Activated CD4-positive, alpha-beta T cell treated with anti-CD3 and anti-CD28 coated beads for 1 hour (primary cell): ENCODE measurements around the gene HSPH1.
"Not testable (repeated sequence)": the region's sequence is repeated elsewhere in the genome, so short reads cannot be mapped to it uniquely, and the experiment has no call there.

ENCODE experiments used
- DNase-seq: peaks from one replicate; pipeline ENCODE4 v3.0.0-alpha.2; 2020

The HSPH1 gene

DNA sequence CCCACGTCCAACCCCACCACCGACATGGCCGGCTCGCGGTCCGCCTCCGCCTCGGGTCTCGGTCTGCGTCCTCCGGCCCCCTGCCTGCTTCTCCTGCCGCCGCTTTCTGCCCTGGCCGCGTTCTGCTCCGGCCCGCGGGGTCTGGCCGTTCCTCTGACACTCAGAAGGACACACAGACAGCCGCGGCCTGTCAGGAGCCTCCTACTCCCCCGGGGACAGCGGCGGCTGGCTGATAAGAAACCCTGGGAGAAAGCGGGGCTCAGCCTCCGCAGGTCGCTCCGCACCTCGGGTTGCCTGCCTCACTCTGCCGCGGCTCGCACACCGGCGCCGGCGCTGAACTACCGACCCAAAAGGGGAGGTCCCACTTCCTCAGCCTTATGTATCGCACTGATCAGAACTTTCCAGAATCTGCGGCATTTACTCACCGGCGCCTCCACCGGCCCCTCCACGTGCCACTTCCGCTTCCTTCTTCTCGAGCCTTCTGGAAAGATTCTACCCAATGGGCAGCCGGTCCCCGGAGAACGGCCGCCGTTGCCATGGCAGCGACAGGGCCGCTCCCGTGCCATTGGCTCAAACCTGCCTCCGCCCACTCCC, at the start of gene HSPH1:
HSPH1 (minus strand) TSS at position 348 of the 594 bp plus-strand sequence; CDS start at position 26, 322 bp downstream.
- peak; percentile 98 for DNase-seq

DNA sequence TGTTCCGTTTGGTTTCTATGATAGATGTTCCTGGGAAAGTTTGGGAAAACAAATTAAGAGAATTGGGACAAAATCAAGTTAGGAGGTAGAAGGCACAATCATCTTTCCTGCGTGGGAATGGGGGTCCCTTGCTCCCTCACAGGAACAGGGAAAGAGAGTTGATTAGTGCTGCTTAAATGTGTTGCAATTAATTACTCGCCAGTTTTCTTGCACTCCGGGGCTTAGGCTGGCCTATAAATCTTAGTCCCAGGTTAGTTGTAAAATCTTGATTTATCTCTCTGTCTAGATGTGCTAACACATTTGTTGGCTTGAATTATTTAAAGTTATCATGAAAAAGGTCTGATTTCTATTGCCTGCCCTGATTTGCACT, 48.1 kb upstream of the HSPH1 start:
- DNase-seq = no peak

DNA sequence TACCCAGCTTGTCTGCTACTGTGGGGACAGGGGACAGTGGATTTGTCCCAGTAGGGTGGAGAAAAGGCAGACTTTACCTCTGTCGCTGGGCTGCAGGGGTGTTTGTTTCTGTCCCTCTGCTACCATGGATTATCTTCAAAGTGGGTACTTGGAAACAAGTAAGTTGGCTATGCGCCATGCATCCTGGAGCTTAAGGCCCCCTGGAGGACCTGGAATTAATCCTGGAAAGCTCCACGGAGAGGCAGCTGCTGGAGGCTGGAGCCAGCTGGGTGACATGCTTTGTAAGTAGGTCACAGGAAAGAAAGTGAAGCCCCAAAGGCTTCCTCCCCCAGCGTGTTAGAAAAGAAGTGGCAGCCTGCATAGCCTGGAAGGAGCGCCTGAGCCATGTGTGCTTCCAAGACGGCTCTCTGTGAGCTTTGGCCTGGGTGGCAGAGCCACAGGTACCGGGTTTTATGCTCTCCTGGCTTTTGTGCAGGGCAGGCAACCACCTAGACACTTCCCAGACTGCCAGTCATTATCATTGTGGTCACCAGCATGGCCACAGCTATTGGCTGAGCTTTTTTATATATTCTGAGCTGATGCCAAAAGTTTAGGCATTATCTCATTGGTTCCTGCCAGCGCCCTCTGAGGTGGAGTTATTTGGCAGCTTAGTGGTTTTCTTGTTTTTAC, 47.6 kb upstream of the HSPH1 start:
- no peak for DNase-seq

DNA sequence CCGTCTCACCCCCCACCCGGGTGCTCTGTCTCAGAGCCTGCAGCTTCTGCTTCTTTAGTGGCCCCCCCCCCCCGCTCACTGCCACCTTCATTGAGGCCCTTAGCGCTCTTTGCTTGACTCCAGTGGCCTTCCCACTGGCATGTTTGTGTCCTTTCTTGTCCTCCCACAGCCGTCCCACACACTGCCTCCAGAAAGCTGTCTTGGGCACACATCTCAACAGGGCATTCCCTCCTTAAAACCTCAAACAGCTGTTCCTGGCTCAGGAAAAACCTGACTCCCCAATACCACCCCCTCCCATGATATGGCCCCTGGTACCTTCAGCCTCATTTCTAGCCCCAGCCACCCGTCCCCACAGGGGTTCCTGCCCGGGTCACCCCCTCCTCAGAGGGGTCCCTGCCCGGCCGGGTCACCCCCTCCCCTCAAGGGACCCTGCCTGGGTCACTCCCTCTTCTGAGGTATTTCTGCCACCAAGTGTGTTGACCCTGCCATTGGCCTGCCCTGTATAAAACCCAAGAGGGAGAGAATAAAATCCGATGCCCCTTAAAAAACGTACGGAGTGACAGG, 46.9 kb upstream of the HSPH1 start:
- no peak for DNase-seq

DNA sequence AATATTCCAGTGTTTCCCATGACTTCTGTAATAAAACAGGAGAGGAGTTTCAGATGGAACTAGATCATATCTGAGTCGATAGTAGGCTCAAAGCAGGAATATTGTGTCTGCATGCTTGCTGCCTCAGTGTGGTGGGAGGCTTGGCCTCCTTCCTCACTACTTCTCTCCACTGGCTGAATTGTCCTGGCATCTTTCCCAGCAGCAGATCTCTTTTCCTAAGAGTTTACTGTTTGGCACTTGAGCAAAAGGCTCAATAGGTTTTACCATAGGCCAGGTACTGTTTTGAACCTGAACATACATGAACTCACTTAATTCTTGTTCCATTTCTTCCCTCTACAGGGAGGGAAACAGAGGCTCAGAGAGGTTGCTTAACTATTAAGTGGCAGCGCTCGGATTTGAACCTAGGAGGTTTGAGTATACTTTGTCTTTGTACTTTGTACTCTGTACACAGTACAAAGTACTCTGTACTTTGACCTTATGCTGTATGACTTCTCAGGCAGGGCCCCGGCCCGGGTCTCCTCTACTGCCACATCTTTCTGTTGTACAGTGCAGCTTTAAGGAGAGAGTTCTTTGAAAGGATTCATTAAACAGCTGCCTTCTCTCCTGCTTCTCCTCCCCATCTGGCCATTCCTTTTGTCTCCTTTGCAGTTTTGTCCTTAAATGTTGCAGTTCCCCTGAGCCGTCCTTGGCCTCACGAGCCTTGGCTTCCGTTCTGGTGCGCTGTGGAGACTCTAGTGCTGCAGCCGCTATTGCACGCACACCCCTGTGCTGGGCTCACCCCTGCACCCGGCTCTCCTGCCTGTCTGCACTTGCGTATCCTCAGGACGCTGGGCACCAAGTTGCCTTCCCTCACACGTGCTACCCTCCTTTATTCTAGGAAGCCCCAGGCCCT, 46.2 kb upstream of the HSPH1 start:
- DNase-seq = no peak

DNA sequence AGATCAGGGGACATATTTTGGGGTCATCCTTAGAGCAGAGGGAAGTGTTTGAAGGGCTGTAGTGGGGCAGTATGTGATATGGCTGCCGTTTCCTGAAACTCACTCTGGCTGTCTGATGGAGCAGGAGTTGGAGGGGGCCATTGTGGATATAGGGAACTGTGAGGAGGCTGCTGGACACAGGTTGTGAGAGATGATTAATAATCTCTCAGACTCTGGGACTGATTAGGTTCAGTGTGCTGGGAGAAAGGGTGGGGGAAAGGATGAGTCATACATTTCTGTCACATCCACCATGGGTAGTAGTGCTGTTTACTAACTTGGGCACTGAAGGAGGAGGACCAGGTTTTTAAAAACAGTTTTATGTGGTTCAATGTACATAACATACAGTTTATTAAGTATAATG, 42.9 kb upstream of the HSPH1 start:
- DNase-seq = no peak

DNA sequence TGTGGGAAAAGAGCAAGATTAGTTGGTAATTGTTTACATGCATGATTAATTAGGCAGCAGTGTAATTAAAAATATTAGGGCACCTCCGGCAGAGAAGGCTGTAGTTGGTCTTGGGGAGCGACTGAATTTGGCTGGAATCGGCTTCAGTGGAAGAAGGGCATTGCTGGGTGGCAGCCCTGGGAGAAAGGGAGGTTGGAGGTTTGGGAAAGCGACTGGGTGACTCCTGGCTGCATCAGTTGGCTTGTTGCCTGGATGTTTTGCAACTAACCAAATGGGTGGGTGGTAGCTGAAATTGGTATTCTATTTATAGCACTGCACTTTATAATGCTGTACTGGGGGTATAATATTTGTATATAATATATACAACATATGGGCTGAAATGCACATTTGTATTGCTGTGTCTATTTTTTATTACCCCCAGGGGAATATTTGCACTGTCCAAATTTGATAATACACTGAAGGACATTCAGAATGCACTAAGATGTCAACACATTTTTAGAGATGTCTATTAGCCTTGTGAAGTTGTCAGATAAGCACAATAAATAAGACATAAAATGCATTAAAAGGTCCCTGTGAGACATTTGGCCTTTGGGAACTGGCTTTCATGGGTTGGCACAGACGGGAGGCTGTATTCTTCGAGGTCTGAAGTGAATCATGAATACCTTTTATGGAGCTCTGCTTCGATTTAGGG, 39.8 kb upstream of the HSPH1 start:
- DNase-seq = no peak

DNA sequence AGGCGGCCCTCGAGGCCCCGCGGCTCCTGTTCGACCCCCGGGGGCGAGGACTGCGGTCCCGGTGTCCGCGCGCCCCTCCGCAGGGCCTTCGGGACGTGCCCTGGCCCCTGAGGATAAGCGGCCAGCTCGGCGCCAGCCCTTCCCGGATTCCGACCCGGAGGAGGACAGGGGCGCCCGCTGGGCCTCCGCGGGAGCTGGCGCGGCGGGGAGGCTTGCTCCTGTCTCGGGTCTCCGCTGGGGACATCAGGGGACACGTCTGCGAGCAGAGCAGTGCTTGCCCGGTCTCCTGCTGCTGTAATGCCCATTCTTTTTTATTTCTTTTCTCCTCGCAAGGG, 38.9 kb upstream of the HSPH1 start:
- peak; percentile 26 for DNase-seq

DNA sequence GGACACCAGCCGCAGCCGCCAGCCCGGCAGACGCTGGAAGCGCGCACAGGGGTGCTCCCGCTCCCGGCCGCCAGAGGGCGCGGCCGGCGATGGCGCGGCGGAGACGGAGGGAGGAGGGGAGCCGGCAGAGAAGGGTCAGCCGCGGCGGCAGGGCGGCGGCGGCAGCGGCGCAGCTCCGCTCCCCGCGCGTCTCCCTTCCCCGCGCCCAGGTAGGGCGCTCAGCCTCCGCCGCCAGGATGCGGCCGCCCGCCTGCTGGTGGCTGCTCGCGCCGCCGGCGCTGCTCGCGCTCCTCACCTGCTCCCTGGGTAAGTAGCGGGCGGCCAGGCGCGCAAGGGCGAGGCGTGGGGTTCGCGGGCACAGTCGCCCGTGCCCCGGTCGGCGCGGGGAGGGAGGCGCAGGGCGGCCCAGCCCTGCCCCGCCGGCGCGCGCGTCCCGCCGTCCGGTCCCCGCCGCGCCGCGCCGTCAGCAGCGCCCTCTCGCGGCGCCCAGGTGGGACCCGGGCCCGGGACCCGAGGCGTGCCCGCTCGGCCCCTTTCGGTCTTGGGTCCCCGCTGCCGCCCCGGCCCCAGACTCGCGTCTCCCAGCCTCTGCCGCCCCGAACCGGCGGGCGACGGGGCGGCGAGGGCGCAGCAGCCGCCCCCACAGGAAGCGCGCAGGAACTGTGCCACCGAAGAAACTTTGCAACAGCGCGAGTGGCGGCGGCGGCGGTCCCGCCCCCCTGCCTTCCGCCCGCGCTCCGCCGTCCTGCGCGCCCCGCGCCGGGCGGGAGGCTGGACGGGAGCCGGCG, 38.3 kb upstream of the HSPH1 start, which contains the start of gene B3GLCT:
B3GLCT (plus strand) TSS at position 127 of the 788 bp plus-strand sequence; CDS start at position 237, 110 bp downstream.
- DNase-seq = peak; percentile 71

DNA sequence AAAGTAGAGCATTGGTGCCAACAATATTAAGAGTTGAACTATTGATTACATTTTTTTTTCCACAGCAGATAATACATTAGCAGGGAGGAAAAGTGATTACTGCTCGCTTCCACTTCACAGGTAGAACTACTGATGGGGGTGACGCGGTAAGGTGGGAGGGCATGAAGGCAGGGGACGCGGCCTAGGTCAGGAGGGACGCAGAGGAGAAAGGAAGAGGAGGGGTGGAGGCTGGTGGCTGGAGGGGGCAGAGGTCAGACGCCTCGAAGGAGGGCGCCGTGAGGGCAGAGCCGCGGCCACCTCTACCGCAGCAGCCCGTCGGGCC, 37.8 kb upstream of the HSPH1 start:
- DNase-seq = no peak

DNA sequence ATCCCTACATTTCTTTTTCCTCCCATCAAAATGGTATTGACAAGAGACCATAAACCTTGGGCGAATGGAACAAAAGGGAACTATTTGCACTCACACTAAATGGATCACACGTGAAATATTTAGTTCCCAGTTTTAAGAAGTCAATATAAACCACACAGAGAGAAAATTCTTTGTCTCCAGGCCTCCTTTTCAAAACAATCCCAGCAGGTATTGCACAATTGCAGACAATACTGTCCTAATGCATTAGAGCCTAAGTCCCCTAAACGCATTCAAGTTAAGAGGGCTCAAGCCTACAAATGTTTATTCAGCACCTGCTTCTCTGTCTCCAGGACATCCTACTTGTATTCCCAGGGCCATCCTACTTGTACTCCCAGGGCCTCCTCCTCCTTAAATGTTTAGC, 36.8 kb upstream of the HSPH1 start:
- no peak for DNase-seq

DNA sequence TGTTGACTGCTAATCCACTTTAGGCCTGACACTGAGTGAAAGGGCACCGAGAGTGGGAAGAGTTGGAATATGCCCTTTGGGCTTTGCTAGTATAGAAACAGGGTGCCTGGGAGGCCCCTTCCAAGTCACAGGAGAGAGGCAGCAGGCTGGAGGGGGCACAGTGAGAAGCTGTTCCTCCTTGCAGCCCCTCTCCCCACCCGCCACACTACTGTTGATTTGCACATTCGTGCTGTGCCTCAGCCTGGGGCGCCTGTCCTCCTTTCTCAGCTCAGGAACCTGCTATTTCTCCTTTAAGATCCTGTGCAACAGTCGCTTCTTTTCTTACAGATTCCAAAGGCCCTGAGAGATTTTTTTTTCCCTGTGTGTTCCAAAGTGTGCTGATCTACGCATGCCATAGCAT, 35.3 kb upstream of the HSPH1 start:
- no peak for DNase-seq

DNA sequence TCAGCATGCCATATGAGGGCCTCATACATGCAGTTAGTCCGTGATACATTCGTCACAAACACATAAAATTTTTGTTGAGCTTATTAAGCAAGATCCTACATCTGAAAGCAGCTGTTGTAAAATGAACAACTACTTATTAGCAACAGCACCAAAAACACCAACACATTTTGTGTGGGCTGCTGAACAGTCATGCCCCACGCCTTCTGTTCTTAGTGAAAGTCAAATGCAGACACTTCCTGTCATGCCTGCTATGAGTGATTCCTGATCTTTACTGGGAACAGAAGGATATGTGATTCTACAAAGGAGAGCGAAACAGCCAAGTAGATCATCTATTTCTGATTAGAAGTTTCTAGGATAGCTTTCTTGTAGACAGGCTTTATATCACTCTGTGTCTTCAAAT, 33.9 kb upstream of the HSPH1 start:
- DNase-seq = no peak

DNA sequence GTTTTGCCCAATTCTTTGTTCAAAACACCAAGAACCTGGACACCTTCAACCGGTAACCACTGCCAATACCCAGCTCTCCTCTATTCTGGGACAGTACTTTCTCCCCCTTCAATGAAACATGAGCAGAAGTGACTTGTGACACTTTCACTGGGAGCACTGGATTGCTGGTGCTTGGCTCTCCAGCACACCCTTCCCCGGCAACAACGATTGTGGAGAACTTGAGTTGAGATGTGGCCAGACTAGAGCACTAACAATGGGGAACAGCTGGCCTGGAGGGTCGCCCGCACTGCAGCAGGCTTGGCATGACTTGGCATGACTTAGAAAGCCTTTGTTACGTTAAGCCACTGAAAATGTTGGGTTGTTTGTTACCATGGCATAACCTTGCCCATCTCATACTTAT, 30.6 kb upstream of the HSPH1 start:
- DNase-seq = no peak

DNA sequence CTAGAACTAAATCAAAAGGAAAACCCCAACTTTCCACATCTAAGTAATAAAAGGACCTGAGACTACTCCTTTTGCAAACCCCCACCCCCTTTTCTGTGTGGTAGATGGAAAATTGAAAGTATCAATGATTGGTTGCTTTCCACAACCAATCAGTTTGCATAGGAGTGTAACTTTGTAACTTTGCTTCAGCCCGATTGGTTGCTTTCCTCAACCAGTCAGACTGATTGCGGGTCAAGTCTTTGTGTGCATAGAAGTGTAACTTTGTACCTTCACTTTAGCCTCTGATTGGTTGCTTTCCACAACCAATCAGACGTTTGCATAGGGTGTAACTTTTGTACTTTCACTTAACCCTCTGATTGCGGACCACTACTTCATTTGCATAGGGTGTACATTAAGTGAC, 30.0 kb upstream of the HSPH1 start:
- no peak for DNase-seq

DNA sequence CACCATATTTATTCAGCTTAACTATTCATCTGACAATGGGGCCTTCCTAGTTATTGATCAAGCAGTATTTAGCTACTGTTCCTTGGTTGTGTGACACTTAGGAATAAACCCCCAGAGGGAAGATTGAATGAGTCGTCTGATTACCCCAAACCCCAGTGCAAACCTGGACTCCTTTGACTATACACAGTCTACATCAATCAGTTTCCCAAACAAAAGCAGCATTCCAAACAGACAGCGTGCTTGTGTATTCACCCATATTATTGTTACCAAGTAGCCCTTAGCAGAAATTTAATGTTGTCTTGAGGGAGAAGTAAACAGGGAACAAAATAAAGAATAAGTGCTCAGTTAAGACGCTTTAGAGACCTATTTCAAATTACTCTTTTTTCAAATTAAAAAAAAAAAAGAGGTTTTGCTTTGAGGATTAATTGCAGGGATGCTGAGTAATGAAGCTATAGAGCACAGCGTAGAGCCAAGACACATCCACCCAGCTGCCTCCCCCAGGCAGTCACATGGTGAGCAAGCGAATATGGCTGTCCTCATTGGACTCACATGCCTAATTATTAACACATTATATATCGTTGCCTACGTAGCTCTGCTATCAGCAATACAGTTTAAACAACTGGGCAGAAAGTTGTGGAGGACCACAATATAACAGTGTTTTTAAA, 23.4 kb upstream of the HSPH1 start:
- DNase-seq = no peak

DNA sequence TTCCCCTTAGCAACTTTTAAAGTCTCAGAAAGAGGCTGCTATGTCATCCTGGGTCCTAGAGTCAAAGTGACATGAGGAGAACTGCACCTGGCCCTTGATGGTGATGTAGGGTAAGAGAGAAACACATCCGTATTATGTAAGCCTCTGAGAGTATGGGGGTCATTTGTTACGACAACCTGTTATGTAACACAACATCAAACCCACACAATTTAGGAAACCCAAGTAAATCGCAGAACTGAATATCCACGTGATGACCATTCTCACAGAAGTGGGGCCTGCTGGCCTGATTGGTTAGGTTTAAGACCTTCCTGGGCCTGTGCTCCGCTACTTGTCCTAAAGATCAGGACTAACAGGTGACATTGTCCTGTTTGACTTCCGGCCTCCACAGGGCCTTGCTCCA, 22.7 kb upstream of the HSPH1 start:
- no peak for DNase-seq

DNA sequence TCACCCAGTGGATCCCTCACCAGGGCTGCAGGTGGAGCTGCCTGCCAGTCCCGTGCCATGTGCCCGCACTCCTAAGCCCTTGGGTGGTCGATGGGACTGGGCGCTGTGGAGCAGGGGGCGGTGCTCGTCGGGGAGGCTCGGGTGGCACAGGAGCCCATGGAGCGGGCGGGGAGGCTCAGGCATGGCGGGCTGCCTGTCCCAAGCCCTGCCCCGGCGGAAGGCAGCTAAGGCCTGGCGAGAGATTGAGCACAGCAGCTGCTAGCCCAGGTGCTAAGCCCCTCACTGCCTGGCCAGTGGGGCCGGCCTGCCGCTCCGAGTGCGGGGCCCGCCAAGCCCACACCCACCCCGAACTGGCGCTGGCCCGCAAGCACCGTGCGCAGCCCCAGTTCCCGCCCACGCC, 21.3 kb upstream of the HSPH1 start:
- DNase-seq = no peak

DNA sequence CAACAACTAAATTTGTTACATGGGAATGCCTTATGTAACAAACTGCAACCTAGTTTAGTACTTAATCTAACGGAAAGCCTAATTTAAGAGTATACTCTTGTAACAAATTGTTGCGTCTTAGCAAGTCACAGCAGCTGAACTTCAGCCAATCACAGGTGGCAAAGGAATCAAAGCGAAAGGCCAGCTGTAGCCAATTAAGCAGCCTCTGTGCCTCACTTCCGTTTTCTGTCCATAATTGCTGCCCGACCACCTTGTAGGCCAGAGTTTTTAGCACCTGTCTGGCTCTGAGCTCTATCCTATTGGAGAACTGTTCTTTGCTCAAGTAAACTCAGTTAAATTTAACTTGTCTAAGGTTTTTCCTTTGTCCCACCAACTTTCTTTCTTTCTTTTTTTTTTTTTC, 18.1 kb upstream of the HSPH1 start:
- no peak for DNase-seq

DNA sequence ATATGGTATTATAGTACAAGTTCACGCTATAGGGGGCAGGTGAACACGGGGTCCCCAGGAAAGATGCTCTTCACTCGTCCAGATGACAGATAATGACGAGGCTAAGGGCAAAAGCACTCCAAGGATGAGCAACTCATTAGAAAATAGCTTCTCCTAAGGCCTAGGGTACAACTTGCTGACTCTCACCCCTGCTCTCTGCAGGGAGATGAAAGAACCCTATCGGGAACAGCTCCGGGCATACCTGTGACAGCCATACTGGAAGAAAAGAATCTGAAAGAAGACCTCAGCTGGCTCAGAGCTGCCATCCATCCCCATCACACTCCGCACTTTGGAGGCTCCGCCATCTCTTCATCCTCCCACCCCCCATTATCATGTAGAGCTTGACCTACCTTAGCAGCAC, 17.5 kb upstream of the HSPH1 start:
- no peak for DNase-seq

DNA sequence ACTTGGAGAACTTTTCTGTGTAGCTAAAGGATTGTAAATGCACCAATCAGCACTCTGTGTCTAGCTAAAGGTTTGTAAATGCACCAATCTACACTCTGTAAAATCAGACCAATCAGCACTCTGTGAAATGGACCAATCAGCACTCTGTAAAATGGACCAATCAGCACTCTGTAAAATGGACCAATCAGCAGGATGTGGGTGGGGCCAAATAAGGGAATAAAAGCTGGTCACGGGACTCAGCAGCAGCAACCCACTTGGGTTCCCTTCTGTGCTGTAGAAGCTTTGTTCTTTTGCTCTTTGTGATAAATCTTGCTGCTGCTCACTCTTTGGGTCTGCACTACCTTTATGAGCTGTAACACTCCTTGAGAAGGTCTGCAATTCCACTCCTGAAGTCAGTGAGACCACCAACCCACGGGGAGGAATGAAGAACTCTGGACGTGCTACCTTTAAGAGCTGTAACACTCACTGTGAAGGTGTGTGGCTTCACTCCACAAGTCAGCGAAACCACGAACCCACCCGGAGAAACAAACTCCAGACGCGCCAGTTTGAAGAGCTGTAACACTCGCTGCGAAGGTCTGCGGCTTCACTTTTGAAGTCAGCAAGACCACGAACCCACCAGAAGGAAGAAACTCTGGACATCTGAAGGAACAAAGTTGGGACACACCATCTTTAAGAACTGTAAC, 16.2 kb upstream of the HSPH1 start:
- DNase-seq = not testable (repeated sequence)
